SK-N-SH treated with all-trans-retinoic acid at 6 μM for 48 hours (cell line): Measurements from ENCODE around the gene HPS4.

ENCODE experiments used
- BACH2 ChIP-seq: fragments of 250-450 bp; sonication (Bioruptor Pico); IDR thresholded peaks from 2 replicates; pipeline ENCODE4 v1.9.0; 2021; ENCODE audit warnings: mild to moderate bottlenecking, borderline replicate concordance
- GLIS3 ChIP-seq: fragments of 250-450 bp; sonication (Bioruptor Pico); IDR thresholded peaks from 2 replicates; pipeline ENCODE4 v1.5.0; 2020; ENCODE audit warnings: mild to moderate bottlenecking, moderate library complexity
- ISL1 ChIP-seq: fragments of 250-450 bp; sonication (Bioruptor Pico); IDR thresholded peaks from 2 replicates; pipeline ENCODE4 v2.1.2; 2022; ENCODE audit warnings: mild to moderate bottlenecking, moderate library complexity
- RARB ChIP-seq: fragments of 250-450 bp; sonication (Bioruptor Pico); IDR thresholded peaks from 2 replicates; pipeline ENCODE4 v1.8.0; 2021; ENCODE audit warnings: mild to moderate bottlenecking, moderate library complexity
- ZFP30 ChIP-seq: fragments of 450-650 bp; formaldehyde crosslinking; IDR thresholded peaks from 2 replicates; pipeline ENCODE4 v1.5.0; 2022; ENCODE audit warnings: mild to moderate bottlenecking, moderate library complexity
- TF ChIP-seq, protein P1 (sequence below): fragments of 250-450 bp; sonication (Bioruptor Pico); IDR thresholded peaks from 2 replicates; pipeline ENCODE4 v1.8.0; 2020; ENCODE audit warnings: mild to moderate bottlenecking, moderate library complexity, borderline replicate concordance
- TF ChIP-seq, protein P2 (sequence below): fragments of 250-450 bp; sonication (Bioruptor Pico); IDR thresholded peaks from 2 replicates; pipeline ENCODE4 v1.5.0; 2020; ENCODE audit warnings: mild to moderate bottlenecking, moderate library complexity
- TF ChIP-seq, protein P3 (sequence below): fragments of 250-450 bp; sonication (Bioruptor Pico); IDR thresholded peaks from 2 replicates; pipeline ENCODE4 v1.5.1; 2020; ENCODE audit warnings: low read depth, mild to moderate bottlenecking, moderate library complexity

DNA sequence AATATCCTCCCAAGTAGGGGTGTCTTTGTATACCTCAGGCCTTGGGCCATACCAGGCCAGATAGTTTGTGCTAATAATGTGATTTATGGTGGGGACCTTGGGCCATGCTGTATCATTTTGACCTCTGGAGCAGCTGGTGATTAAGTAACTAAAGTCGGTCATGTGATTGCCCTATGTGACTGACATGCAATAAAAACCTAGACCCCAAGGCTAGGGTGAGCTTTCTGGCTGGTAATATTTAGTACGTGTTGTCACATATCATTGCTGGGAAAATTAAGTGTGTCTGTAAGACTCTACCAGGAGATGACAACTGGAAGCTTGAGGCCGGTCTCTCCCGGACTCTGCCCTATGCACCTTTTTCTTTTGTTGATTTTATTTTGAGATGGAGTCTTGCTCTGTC, 41.3 kb upstream of the HPS4 start:
- TF ChIP-seq, protein P1, sequence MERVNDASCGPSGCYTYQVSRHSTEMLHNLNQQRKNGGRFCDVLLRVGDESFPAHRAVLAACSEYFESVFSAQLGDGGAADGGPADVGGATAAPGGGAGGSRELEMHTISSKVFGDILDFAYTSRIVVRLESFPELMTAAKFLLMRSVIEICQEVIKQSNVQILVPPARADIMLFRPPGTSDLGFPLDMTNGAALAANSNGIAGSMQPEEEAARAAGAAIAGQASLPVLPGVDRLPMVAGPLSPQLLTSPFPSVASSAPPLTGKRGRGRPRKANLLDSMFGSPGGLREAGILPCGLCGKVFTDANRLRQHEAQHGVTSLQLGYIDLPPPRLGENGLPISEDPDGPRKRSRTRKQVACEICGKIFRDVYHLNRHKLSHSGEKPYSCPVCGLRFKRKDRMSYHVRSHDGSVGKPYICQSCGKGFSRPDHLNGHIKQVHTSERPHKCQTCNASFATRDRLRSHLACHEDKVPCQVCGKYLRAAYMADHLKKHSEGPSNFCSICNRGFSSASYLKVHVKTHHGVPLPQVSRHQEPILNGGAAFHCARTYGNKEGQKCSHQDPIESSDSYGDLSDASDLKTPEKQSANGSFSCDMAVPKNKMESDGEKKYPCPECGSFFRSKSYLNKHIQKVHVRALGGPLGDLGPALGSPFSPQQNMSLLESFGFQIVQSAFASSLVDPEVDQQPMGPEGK: no peak
- TF ChIP-seq, protein P2, sequence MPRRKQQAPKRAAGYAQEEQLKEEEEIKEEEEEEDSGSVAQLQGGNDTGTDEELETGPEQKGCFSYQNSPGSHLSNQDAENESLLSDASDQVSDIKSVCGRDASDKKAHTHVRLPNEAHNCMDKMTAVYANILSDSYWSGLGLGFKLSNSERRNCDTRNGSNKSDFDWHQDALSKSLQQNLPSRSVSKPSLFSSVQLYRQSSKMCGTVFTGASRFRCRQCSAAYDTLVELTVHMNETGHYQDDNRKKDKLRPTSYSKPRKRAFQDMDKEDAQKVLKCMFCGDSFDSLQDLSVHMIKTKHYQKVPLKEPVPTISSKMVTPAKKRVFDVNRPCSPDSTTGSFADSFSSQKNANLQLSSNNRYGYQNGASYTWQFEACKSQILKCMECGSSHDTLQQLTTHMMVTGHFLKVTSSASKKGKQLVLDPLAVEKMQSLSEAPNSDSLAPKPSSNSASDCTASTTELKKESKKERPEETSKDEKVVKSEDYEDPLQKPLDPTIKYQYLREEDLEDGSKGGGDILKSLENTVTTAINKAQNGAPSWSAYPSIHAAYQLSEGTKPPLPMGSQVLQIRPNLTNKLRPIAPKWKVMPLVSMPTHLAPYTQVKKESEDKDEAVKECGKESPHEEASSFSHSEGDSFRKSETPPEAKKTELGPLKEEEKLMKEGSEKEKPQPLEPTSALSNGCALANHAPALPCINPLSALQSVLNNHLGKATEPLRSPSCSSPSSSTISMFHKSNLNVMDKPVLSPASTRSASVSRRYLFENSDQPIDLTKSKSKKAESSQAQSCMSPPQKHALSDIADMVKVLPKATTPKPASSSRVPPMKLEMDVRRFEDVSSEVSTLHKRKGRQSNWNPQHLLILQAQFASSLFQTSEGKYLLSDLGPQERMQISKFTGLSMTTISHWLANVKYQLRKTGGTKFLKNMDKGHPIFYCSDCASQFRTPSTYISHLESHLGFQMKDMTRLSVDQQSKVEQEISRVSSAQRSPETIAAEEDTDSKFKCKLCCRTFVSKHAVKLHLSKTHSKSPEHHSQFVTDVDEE (CRISPR knock-in tag): no peak
- TF ChIP-seq, protein P3, sequence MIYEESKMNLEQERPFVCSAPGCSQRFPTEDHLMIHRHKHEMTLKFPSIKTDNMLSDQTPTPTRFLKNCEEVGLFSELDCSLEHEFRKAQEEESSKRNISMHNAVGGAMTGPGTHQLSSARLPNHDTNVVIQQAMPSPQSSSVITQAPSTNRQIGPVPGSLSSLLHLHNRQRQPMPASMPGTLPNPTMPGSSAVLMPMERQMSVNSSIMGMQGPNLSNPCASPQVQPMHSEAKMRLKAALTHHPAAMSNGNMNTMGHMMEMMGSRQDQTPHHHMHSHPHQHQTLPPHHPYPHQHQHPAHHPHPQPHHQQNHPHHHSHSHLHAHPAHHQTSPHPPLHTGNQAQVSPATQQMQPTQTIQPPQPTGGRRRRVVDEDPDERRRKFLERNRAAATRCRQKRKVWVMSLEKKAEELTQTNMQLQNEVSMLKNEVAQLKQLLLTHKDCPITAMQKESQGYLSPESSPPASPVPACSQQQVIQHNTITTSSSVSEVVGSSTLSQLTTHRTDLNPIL (CRISPR knock-in tag): no peak
- TF ChIP-seq RARB (no peak), GLIS3 (CRISPR knock-in tag) (no peak), BACH2 (CRISPR knock-in tag) (no peak), ZFP30 (CRISPR knock-in tag) (no peak), ISL1 (no peak)
